ENCODE results near the gene TIMP3. TPM values are rescaled to one million over a fixed set of nuclear protein-coding genes. Genes with fewer than 3 reads are reported as not detected.

Gene TIMP3
- total and polyA plus RNA-seq, 10 donors, result 19.7 to 689 (median 367) TPM

GRCh38 chr22:32800994-32801536, 440 bp upstream of the TIMP3 start:
- H3K27me3 ChIP-seq (replicated peaks in 1 of 7), result peaks cover 0 to 80% (median 13%) of the 10 kb centered on the region in 7 donors
- TF ChIP-seq POLR2AphosphoS5 (IDR thresholded peaks at IDR 0.05) (no peak), CTCF (IDR thresholded peaks at IDR 0.05 in 8 of 11, conservative IDR thresholded peaks at IDR 0.05 in 3 of 11) (no peak), POLR2A (IDR thresholded peaks at IDR 0.05) (no peak)
- intact Hi-C loops (cut with DNase I; ENCODE audit: low total_unique reads), result loop anchor here (10.0 kb wide), 1 partner anchor 194 kb away; no protein-coding TSS in a partner anchor
- H3K27ac ChIP-seq, result peak overlapping the region; percentile 16 to 90 (median 82)
- no peak for DNase-seq
- peak overlapping the region; percentile 52 to 92 (median 67) for H3K4me3 ChIP-seq
- peaks cover 0 to 42% (median 17%) of the 10 kb centered on the region in 6 donors for H3K4me1 ChIP-seq
- WGBS, 5 donors, result 19 to 52% (median 32%) methylated on average over 8 to 21 of the region's 21 CpGs
- H3K36me3 ChIP-seq, result no peaks in the 10 kb centered on the region
- H3K9me3 ChIP-seq, result no peaks in the 10 kb centered on the region

- H3K9me3 ChIP-seq, result no peaks in the 10 kb centered on the region
- TF ChIP-seq CTCF (IDR thresholded peaks at IDR 0.05 in 8 of 11, conservative IDR thresholded peaks at IDR 0.05 in 3 of 11) (no peak), POLR2AphosphoS5 (IDR thresholded peaks at IDR 0.05) (peak in 1 of 3 donors; percentile 1)
- intact Hi-C loops (cut with DNase I; ENCODE audit: low total_unique reads), result loop anchor here (10.0 kb wide), 1 partner anchor 192 kb away; no protein-coding TSS in a partner anchor
- H3K4me1 ChIP-seq, result peaks cover 0 to 45% (median 16%) of the 10 kb centered on the region in 6 donors
- H3K27ac ChIP-seq, result peak overlapping the region; percentile 27 to 90 (median 82)
- H3K4me3 ChIP-seq, result peak overlapping the region; percentile 52 to 92 (median 67)
- no peaks in the 10 kb centered on the region for H3K36me3 ChIP-seq
- peaks cover 0 to 71% (median 13%) of the 10 kb centered on the region in 7 donors for H3K27me3 ChIP-seq (replicated peaks in 1 of 7)
- 6 to 15% (median 7%) methylated on average over 15 of the region's 15 CpGs for WGBS, 5 donors
- no peak for DNase-seq
Measured at GRCh38 chr22:32802237-32802765, 796 bp downstream of the TIMP3 start.

GRCh38 chr22:32803020-32803737, 1.7 kb downstream of the TIMP3 start:
- H3K9me3 ChIP-seq, result no peaks in the 10 kb centered on the region
- no peak for DNase-seq
- H3K4me3 ChIP-seq, result peak overlapping the region; percentile 52 to 92 (median 67)
- peaks cover 0 to 54% (median 24%) of the 10 kb centered on the region in 6 donors for H3K4me1 ChIP-seq
- peak overlapping the region in 7 of 8 donors; percentile 36 to 90 (median 84) for H3K27ac ChIP-seq
- 35 to 54% (median 42%) methylated on average over 7 of the region's 7 CpGs for WGBS, 5 donors
- H3K27me3 ChIP-seq (replicated peaks in 1 of 7), result peaks cover 0 to 66% (median 13%) of the 10 kb centered on the region in 7 donors
- TF ChIP-seq POLR2A (IDR thresholded peaks at IDR 0.05), result no peak
- TF ChIP-seq POLR2AphosphoS5 (IDR thresholded peaks at IDR 0.05), result peak; percentile 65 to 75 (median 73)
- intact Hi-C loops (cut with DNase I; ENCODE audit: low total_unique reads), result loop anchor here (10.0 kb wide), 1 partner anchor 192 kb away; no protein-coding TSS in a partner anchor
- H3K36me3 ChIP-seq, result peaks cover 0 to 4% (median 0%) of the 10 kb centered on the region in 6 donors

- no peaks in the 10 kb centered on the region for H3K9me3 ChIP-seq
- peaks cover 0 to 11% (median 0%) of the 10 kb centered on the region in 6 donors for H3K36me3 ChIP-seq
- intact Hi-C loops (cut with DNase I; ENCODE audit: low total_unique reads), result loop anchor here (10.0 kb wide), 1 partner anchor 191 kb away; no protein-coding TSS in a partner anchor
Measured at GRCh38 chr22:32803738-32804435, 2.4 kb downstream of the TIMP3 start.

More at GRCh38 chr22:32803738-32804435, 2.4 kb downstream of the TIMP3 start:
- 50 to 77% (median 61%) methylated on average over 13 of the region's 13 CpGs for WGBS, 5 donors
- no peak for TF ChIP-seq CTCF (IDR thresholded peaks at IDR 0.05 in 8 of 11, conservative IDR thresholded peaks at IDR 0.05 in 3 of 11)
- TF ChIP-seq POLR2AphosphoS5 (IDR thresholded peaks at IDR 0.05), result peak in 2 of 3 donors; percentile 13 to 49
- Histone ChIP-seq H3K27me3 (replicated peaks in 1 of 7) (peaks cover 0 to 63% (median 13%) of the 10 kb centered on the region in 7 donors), H3K4me3 (peak overlapping the region; percentile 52 to 92 (median 67)), H3K4me1 (peaks cover 0 to 61% (median 27%) of the 10 kb centered on the region in 6 donors), H3K27ac (peak overlapping the region in 7 of 8 donors; percentile 36 to 90 (median 84))
- no peak for DNase-seq

All from spleen (tissue), 11 donors.